IPS-15b (cell line): Measurements from ENCODE around the gene CCN2.
"Not testable (repeated sequence)": the region's sequence is repeated elsewhere in the genome, so short reads cannot be mapped to it uniquely, and the experiment has no call there.

Experiments used
- H3K27me3 ChIP-seq: one replicate; pipeline ENCODE4 v1.6.1; 2013; ENCODE audit warnings: low read length; ENCODE audit not compliant: control insufficient read depth, insufficient read depth
- H3K36me3 ChIP-seq: one replicate; pipeline ENCODE4 v1.6.1; 2013; ENCODE audit warnings: low read length; ENCODE audit not compliant: control insufficient read depth, insufficient read depth
- H3K4me1 ChIP-seq: one replicate; pipeline ENCODE4 v1.6.1; 2013; ENCODE audit warnings: mild to moderate bottlenecking, low read length; ENCODE audit not compliant: control insufficient read depth, insufficient read depth
- H3K4me3 ChIP-seq: one replicate; pipeline ENCODE4 v1.5.1; 2013; ENCODE audit warnings: low read depth, low read length
- H3K9ac ChIP-seq: one replicate; pipeline ENCODE4 v1.6.1; 2013; ENCODE audit warnings: low read depth, mild to moderate bottlenecking, low read length
- H3K9me3 ChIP-seq: one replicate; pipeline ENCODE4 v1.6.1; 2013; ENCODE audit warnings: mild to moderate bottlenecking, low read length; ENCODE audit not compliant: control insufficient read depth, insufficient read depth

The CCN2 gene

GRCh38 chr6:131914234-131914633 lies 36.9 kb downstream of the CCN2 start:
- H3K9me3 ChIP-seq, result no peaks in the 10 kb centered on the region
- no peaks in the 10 kb centered on the region for H3K27me3 ChIP-seq
- H3K4me3 ChIP-seq, result no peak overlapping the region
- H3K4me1 ChIP-seq, result peaks cover 6% of the 10 kb centered on the region
- peaks cover 28% of the 10 kb centered on the region for H3K36me3 ChIP-seq
- no peak overlapping the region for H3K9ac ChIP-seq

GRCh38 chr6:131911951-131912350 lies 39.2 kb downstream of the CCN2 start:
- no peak overlapping the region for H3K4me3 ChIP-seq
- H3K27me3 ChIP-seq, result no peaks in the 10 kb centered on the region
- peaks cover 24% of the 10 kb centered on the region for H3K36me3 ChIP-seq
- H3K4me1 ChIP-seq, result peaks cover 16% of the 10 kb centered on the region
- no peak overlapping the region for H3K9ac ChIP-seq
- H3K9me3 ChIP-seq, result no peaks in the 10 kb centered on the region

- Histone ChIP-seq H3K27me3 (no peaks in the 10 kb centered on the region), H3K4me3 (no peak overlapping the region), H3K4me1 (peaks cover 16% of the 10 kb centered on the region), H3K36me3 (peaks cover 24% of the 10 kb centered on the region), H3K9ac (no peak overlapping the region), H3K9me3 (no peaks in the 10 kb centered on the region)
These were observed 40.2 kb downstream of the CCN2 start for GRCh38 chr6:131910956-131911355.

GRCh38 chr6:131910219-131910589 lies 41.0 kb downstream of the CCN2 start:
- no peaks in the 10 kb centered on the region for H3K9me3 ChIP-seq
- no peak overlapping the region for H3K9ac ChIP-seq
- H3K27me3 ChIP-seq, result no peaks in the 10 kb centered on the region
- peaks cover 24% of the 10 kb centered on the region for H3K36me3 ChIP-seq
- H3K4me1 ChIP-seq, result peaks cover 16% of the 10 kb centered on the region
- peak overlapping the region; percentile 5 for H3K4me3 ChIP-seq

GRCh38 chr6:131909408-131910218 lies 41.6 kb downstream of the CCN2 start:
- H3K9me3 ChIP-seq, result no peaks in the 10 kb centered on the region
- peaks cover 25% of the 10 kb centered on the region for H3K36me3 ChIP-seq
- H3K4me1 ChIP-seq, result peaks cover 16% of the 10 kb centered on the region

DNA sequence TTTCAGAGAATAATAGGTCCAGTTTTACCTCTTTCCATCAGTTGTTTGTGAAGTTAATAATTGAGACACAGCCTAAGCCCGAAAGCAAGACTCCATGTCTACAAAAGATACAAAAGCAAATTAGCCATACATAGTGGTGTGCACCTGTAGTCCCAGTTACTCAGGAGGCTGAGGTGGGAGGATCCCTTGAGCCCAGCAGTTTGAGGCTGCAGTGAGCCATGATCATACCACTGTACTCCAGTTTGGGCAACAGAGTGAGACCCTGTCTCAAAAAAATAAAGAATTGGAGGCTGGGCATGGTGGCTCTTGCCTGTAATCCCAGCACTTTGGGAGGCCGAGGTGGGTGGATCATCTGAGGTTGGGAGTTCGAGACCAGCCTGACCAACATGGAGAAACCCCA lies 42.4 kb downstream of the CCN2 start:
- Histone ChIP-seq H3K4me1 (peaks cover 16% of the 10 kb centered on the region), H3K36me3 (peaks cover 29% of the 10 kb centered on the region), H3K4me3 (peak overlapping the region; percentile 57)
- not testable (repeated sequence) for H3K27me3 ChIP-seq, H3K9me3 ChIP-seq, H3K9ac ChIP-seq

More at GRCh38 chr6:131909408-131910218, 41.6 kb downstream of the CCN2 start:
- no peak overlapping the region for H3K9ac ChIP-seq
- no peak overlapping the region for H3K4me3 ChIP-seq
- H3K27me3 ChIP-seq, result no peaks in the 10 kb centered on the region

- Histone ChIP-seq H3K4me3 (peak overlapping the region; percentile 68), H3K36me3 (peaks cover 23% of the 10 kb centered on the region), H3K4me1 (peaks cover 24% of the 10 kb centered on the region), H3K9ac (peak overlapping the region; percentile 83)
- not testable (repeated sequence) for H3K27me3 ChIP-seq, H3K9me3 ChIP-seq
These were observed 47.4 kb downstream of the CCN2 start for GRCh38 chr6:131903734-131904133.

- H3K27me3 ChIP-seq, H3K9ac ChIP-seq: not testable (repeated sequence)
- H3K4me1 ChIP-seq, result peaks cover 14% of the 10 kb centered on the region
- H3K4me3 ChIP-seq, result peak overlapping the region; percentile 68
- peaks cover 12% of the 10 kb centered on the region for H3K36me3 ChIP-seq
- peaks cover 14% of the 10 kb centered on the region for H3K9me3 ChIP-seq
These were observed 49.8 kb downstream of the CCN2 start for GRCh38 chr6:131901326-131901873.

- no peak overlapping the region for H3K9ac ChIP-seq
- no peak overlapping the region for H3K4me3 ChIP-seq
- peaks cover 12% of the 10 kb centered on the region for H3K36me3 ChIP-seq
- H3K27me3 ChIP-seq, result no peaks in the 10 kb centered on the region
- H3K4me1 ChIP-seq, result peaks cover 14% of the 10 kb centered on the region
- peaks cover 14% of the 10 kb centered on the region for H3K9me3 ChIP-seq
These were observed 50.9 kb downstream of the CCN2 start for GRCh38 chr6:131900231-131900630.

DNA sequence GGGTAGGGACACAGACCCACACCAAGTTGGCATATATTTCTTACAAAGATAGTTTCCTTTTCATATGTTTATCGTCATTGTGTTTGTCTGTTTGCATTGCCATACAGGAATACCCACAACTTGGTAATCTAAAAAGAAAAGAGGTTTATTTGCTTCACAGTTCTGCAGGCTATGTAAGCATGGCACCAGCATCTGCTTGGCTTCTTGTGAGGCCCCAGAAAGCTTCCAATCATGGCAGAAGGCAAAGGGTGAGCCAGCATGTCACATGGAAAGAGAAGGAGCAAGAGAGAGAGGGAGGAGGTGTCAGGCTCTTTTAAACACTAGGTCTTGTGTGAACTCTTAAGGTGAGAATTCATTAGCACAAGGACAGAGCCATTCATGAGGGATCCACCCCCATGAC lies 52.5 kb downstream of the CCN2 start:
- no peak overlapping the region for H3K9ac ChIP-seq

More for the DNA sequence above, 52.5 kb downstream of the CCN2 start:
- Histone ChIP-seq H3K4me3 (no peak overlapping the region), H3K4me1 (peaks cover 17% of the 10 kb centered on the region), H3K36me3 (peaks cover 3% of the 10 kb centered on the region), H3K27me3 (no peaks in the 10 kb centered on the region), H3K9me3 (peaks cover 14% of the 10 kb centered on the region)
